Mammary epithelial cell (primary cell): Measurements from ENCODE around the gene ARHGEF2.

Source experiments
- EZH2 ChIP-seq: IDR thresholded peaks from 2 replicates; pipeline ENCODE4 v1.6.1; 2012; ENCODE audit warnings: low read length, inconsistent platforms, borderline replicate concordance
- TF ChIP-seq, protein P1 (sequence below), 2 donors: IDR thresholded peaks in 1 of 2; conservative IDR thresholded peaks in 1 of 2; 2 replicates each; pipeline ENCODE4 v1.5.1; 2011 to 2012; ENCODE audit warnings: inconsistent platforms in 2 of 2, low read length in 2 of 2, mild to moderate bottlenecking in 2 of 2, control low read depth in 1 of 2, low read depth in 1 of 2; ENCODE audit not compliant: insufficient read depth in 1 of 2; ENCODE audit errors: extremely low read depth in 1 of 2

DNA sequence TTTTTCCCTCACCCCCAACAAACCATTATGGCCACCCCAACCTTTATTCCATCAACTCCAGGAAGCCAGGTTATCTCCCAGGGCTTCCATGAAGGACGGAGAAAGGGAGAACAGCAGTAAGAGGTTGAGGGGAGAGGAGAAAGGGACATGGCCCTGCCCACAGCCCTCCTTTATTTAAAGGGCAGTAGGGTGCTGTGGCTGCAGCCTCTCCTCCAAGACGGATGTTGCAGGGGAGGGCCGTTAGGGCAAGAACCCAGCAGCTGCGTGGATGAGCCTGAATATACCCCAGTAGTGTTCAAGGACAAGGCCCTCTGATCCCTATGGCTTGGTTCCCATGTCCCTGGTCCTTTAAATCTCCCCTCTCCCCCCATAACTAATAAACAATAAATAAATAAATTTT lies 31.1 kb downstream of the ARHGEF2 start:
- TF ChIP-seq, protein P1, sequence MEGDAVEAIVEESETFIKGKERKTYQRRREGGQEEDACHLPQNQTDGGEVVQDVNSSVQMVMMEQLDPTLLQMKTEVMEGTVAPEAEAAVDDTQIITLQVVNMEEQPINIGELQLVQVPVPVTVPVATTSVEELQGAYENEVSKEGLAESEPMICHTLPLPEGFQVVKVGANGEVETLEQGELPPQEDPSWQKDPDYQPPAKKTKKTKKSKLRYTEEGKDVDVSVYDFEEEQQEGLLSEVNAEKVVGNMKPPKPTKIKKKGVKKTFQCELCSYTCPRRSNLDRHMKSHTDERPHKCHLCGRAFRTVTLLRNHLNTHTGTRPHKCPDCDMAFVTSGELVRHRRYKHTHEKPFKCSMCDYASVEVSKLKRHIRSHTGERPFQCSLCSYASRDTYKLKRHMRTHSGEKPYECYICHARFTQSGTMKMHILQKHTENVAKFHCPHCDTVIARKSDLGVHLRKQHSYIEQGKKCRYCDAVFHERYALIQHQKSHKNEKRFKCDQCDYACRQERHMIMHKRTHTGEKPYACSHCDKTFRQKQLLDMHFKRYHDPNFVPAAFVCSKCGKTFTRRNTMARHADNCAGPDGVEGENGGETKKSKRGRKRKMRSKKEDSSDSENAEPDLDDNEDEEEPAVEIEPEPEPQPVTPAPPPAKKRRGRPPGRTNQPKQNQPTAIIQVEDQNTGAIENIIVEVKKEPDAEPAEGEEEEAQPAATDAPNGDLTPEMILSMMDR (conservative IDR thresholded peaks at IDR 0.05 in 1 of 2, IDR thresholded peaks at IDR 0.05 in 1 of 2; ENCODE audit: extremely low read depth in 1 of 2, insufficient read depth in 1 of 2, low read depth in 1 of 2, low read length in 2 of 2), result no peak
- no peak for TF ChIP-seq EZH2
